Left ventricle myocardium inferior (tissue), 1 donor: ENCODE data around the gene CALM3. TPM values are rescaled to one million over a fixed set of nuclear protein-coding genes. Genes with fewer than 3 reads are reported as not detected.

Experiments used
- DNase-seq: peaks from one replicate; pipeline ENCODE4 v3.0.0-alpha.2; 2020
- H3K27ac ChIP-seq: fragments of 200-600 bp; replicated peaks from 2 replicates; pipeline ENCODE4 v1.8.0; 2021
- H3K27me3 ChIP-seq: fragments of 200-600 bp; 2 replicates; pipeline ENCODE4 v1.8.0; 2021; ENCODE audit warnings: low read depth
- H3K36me3 ChIP-seq: fragments of 200-600 bp; 2 replicates; pipeline ENCODE4 v1.8.0; 2021
- H3K4me1 ChIP-seq: fragments of 200-600 bp; 2 replicates; pipeline ENCODE4 v1.8.0; 2021
- H3K4me3 ChIP-seq: fragments of 200-600 bp; 2 replicates; pipeline ENCODE4 v1.8.0; 2021; ENCODE audit warnings: mild to moderate bottlenecking, moderate library complexity
- H3K9me3 ChIP-seq: fragments of 200-600 bp; replicated peaks from 2 replicates; pipeline ENCODE4 v1.8.0; 2021
- CTCF ChIP-seq: fragments of 200-600 bp; IDR thresholded peaks from 2 replicates; pipeline ENCODE4 v1.8.0; 2021; ENCODE audit warnings: antibody characterized with exemption, mild to moderate bottlenecking, borderline replicate concordance
- intact Hi-C: fragments of 100-400 bp; cut with micrococcal nuclease; formaldehyde crosslinking; loops from one replicate; pipeline ENCODE4 v1.11.0; 2022
- total RNA-seq: library from RNA; stranded (reverse); fragmentation: NEBNext Ultra II Directional; extraction: Animal tissue kit (Norgen Biotek cat#: 25700); gene quantifications from one replicate; pipeline ENCODE4 v1.2.1, GENCODE V29; 2021
- donor health status: DM: no; HTN: yes; CAD: no; lungs with severe emphysema.

The CALM3 gene
- total RNA-seq, 1 donor from 2014 or later, result 294 TPM

- intact Hi-C loops, result no loop called here
- Histone ChIP-seq H3K27ac (no peak overlapping the region), H3K4me3 (no peak overlapping the region), H3K27me3 (no peaks in the 10 kb centered on the region), H3K36me3 (peaks cover 33% of the 10 kb centered on the region), H3K9me3 (no peaks in the 10 kb centered on the region), H3K4me1 (peaks cover 19% of the 10 kb centered on the region)
- no peak for TF ChIP-seq CTCF
- peak; percentile 13 for DNase-seq
These were observed 10.6 kb downstream of the CALM3 start for GRCh38 chr19:46611776-46612175.

- peak; percentile 13 for DNase-seq
- H3K4me1 ChIP-seq, result peaks cover 26% of the 10 kb centered on the region
- intact Hi-C loops, result no loop called here
- H3K27ac ChIP-seq, result no peak overlapping the region
- H3K4me3 ChIP-seq, result no peak overlapping the region
- no peak for TF ChIP-seq CTCF
- no peaks in the 10 kb centered on the region for H3K27me3 ChIP-seq
- H3K36me3 ChIP-seq, result peaks cover 16% of the 10 kb centered on the region
- no peaks in the 10 kb centered on the region for H3K9me3 ChIP-seq
These were observed 12.4 kb downstream of the CALM3 start for GRCh38 chr19:46613525-46613924.

- DNase-seq, result peak; percentile 86
- H3K4me1 ChIP-seq, result peaks cover 33% of the 10 kb centered on the region
- H3K4me3 ChIP-seq, result no peak overlapping the region
- no peaks in the 10 kb centered on the region for H3K9me3 ChIP-seq
- peaks cover 9% of the 10 kb centered on the region for H3K36me3 ChIP-seq
- TF ChIP-seq CTCF, result peak; percentile 95
- H3K27me3 ChIP-seq, result no peaks in the 10 kb centered on the region
- intact Hi-C loops, result loop anchor here (2.0 kb wide), 1 partner anchor 51 kb away; no protein-coding TSS in a partner anchor
- no peak overlapping the region for H3K27ac ChIP-seq
These were observed 13.1 kb downstream of the CALM3 start for GRCh38 chr19:46614114-46614722.

- Histone ChIP-seq H3K4me1 (peaks cover 49% of the 10 kb centered on the region), H3K27ac (no peak overlapping the region), H3K9me3 (no peaks in the 10 kb centered on the region), H3K27me3 (no peaks in the 10 kb centered on the region), H3K4me3 (no peak overlapping the region), H3K36me3 (no peaks in the 10 kb centered on the region)
- peak; percentile 1 for DNase-seq
- intact Hi-C loops, result loop anchor here (2.0 kb wide), 1 partner anchor 49 kb away; no protein-coding TSS in a partner anchor
- no peak for TF ChIP-seq CTCF
These were observed 14.8 kb downstream of the CALM3 start for GRCh38 chr19:46615966-46616365.

GRCh38 chr19:46616631-46617322, 15.6 kb downstream of the CALM3 start:
- Histone ChIP-seq H3K4me3 (no peak overlapping the region), H3K27ac (no peak overlapping the region), H3K27me3 (no peaks in the 10 kb centered on the region), H3K4me1 (peaks cover 57% of the 10 kb centered on the region), H3K36me3 (no peaks in the 10 kb centered on the region), H3K9me3 (no peaks in the 10 kb centered on the region)
- TF ChIP-seq CTCF, result peak; percentile 59
- intact Hi-C loops, result no loop called here
- DNase-seq, result peak; percentile 71
